Gastroesophageal sphincter (tissue), 4 donors: ENCODE data around the gene CREBBP. TPM values are rescaled to one million over a fixed set of nuclear protein-coding genes. Genes with fewer than 3 reads are reported as not detected.

Experiments
- ATAC-seq: fragments of 150-250 bp; one replicate; pipeline ENCODE4 v1.9.1; 2016; ENCODE audit warnings: mild to moderate bottlenecking, moderate library complexity
- H3K27ac ChIP-seq, 4 donors: fragments of 200-600 bp; sonication (generic) in 3 of 4; 1 replicate in 3 of 4; 2 replicates in 1 of 4; pipeline ENCODE4 v1.5.1; 2016 to 2019
- H3K27me3 ChIP-seq: fragments of 200-600 bp; sonication (generic); one replicate; pipeline ENCODE4 v1.5.1; 2019
- H3K36me3 ChIP-seq, 2 donors: fragments of 200-600 bp; sonication (generic); one replicate each; pipeline ENCODE4 v1.5.1; 2019; ENCODE audit warnings: control low read depth in 1 of 2
- H3K4me1 ChIP-seq, 3 donors: fragments of 200-600 bp; sonication (generic); 1 replicate in 2 of 3; 2 replicates in 1 of 3; pipeline ENCODE4 v1.5.1; 2016 to 2019; ENCODE audit warnings: control low read depth in 2 of 3
- H3K4me3 ChIP-seq, 2 donors: fragments of 200-600 bp; sonication (generic); one replicate each; pipeline ENCODE4 v1.5.1; 2019; ENCODE audit warnings: mild to moderate bottlenecking in 1 of 2, moderate library complexity in 1 of 2
- H3K9me3 ChIP-seq, 3 donors: fragments of 200-600 bp; sonication (generic); one replicate each; pipeline ENCODE4 v1.5.1; 2017 to 2019; ENCODE audit warnings: control low read depth in 2 of 3
- CTCF ChIP-seq, 4 experiments: fragments of 200-600 bp in 2 of 4; fragments of 450-650 bp in 2 of 4; sonication (generic) in 1 of 4; IDR thresholded peaks; one replicate each; pipeline ENCODE4 v1.5.1; 2017 to 2019; ENCODE audit warnings: antibody characterized with exemption in 4 of 4, mild to moderate bottlenecking in 2 of 4, moderate library complexity in 2 of 4
- EP300 ChIP-seq: sonication (generic); formaldehyde crosslinking; IDR thresholded peaks from one replicate; pipeline ENCODE4 v1.6.1; 2017; ENCODE audit warnings: antibody characterized with exemption, mild to moderate bottlenecking
- POLR2A ChIP-seq, 2 donors: fragments of 450-650 bp; IDR thresholded peaks; one replicate each; pipeline ENCODE4 v1.6.1; 2017; ENCODE audit warnings: antibody characterized with exemption in 2 of 2, mild to moderate bottlenecking in 2 of 2, moderate library complexity in 1 of 2
- POLR2AphosphoS5 ChIP-seq: sonication (generic); formaldehyde crosslinking; IDR thresholded peaks from one replicate; pipeline ENCODE4 v1.6.1; 2017; ENCODE audit warnings: antibody characterized with exemption
- WGBS, 2 donors: methylation state at CpG; one replicate each; pipeline ENCODE4 v1.1.5; 2018; ENCODE audit warnings: low coverage in 1 of 2; 5-methylcytosine and 5-hydroxymethylcytosine counted together
- total RNA-seq, 4 donors: library from RNA; depleted of rRNA; stranded (reverse); fragments of >200 nt; gene quantifications; one replicate each; pipeline ENCODE4 v1.1.0, GENCODE V29; 2016

Gene CREBBP
- total RNA-seq, 4 donors from 2014 or later: 45.9 to 115 (median 61.7) TPM

- Histone ChIP-seq H3K4me1 (peaks cover 33 to 86% (median 77%) of the 10 kb centered on the region in 3 donors), H3K27ac (peak overlapping the region in 2 of 4 donors; percentile 53 to 61), H3K36me3 (no peaks in the 10 kb centered on the region), H3K9me3 (no peaks in the 10 kb centered on the region), H3K27me3 (no peaks in the 10 kb centered on the region), H3K4me3 (no peak overlapping the region)
- no peak for ATAC-seq
- TF ChIP-seq EP300 (no peak), CTCF (IDR thresholded peaks at IDR 0.05) (no peak)
- 61 to 70% methylated on average over 4 to 15 of the region's 15 CpGs for WGBS, 2 donors
Observed at GRCh38 chr16:3874794-3875692, 5.5 kb downstream of the CREBBP start.

DNA sequence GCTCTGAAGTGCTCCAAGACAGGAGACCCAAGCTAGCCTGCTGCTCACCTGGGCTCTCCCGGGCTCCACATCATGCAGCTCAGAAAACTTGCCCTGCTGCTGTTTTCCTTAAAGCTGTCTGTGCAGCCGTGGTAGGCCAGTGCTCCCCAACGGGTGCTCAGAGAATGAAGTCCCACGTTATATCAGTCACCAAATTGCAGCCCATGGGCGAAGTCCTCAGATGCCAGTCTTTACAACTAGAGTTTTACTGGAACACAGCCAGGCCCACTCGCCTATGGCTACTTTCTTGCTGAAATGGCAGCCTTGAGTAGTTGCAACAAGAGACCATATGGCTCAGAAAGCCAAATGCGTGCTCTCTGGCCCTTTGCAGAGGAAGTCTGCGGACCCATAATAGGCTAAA, 6.3 kb downstream of the CREBBP start:
- Histone ChIP-seq H3K9me3 (no peaks in the 10 kb centered on the region), H3K36me3 (no peaks in the 10 kb centered on the region), H3K4me1 (peaks cover 33 to 94% (median 77%) of the 10 kb centered on the region in 3 donors), H3K4me3 (no peak overlapping the region), H3K27me3 (no peaks in the 10 kb centered on the region), H3K27ac (peak overlapping the region in 2 of 4 donors; percentile 53 to 61)
- ATAC-seq: no peak
- WGBS, 2 donors: 66 to 74% methylated on average over 2 to 5 of the region's 8 CpGs
- TF ChIP-seq POLR2AphosphoS5 (no peak), EP300 (no peak), POLR2A (IDR thresholded peaks at IDR 0.05) (no peak), CTCF (IDR thresholded peaks at IDR 0.05) (no peak)

DNA sequence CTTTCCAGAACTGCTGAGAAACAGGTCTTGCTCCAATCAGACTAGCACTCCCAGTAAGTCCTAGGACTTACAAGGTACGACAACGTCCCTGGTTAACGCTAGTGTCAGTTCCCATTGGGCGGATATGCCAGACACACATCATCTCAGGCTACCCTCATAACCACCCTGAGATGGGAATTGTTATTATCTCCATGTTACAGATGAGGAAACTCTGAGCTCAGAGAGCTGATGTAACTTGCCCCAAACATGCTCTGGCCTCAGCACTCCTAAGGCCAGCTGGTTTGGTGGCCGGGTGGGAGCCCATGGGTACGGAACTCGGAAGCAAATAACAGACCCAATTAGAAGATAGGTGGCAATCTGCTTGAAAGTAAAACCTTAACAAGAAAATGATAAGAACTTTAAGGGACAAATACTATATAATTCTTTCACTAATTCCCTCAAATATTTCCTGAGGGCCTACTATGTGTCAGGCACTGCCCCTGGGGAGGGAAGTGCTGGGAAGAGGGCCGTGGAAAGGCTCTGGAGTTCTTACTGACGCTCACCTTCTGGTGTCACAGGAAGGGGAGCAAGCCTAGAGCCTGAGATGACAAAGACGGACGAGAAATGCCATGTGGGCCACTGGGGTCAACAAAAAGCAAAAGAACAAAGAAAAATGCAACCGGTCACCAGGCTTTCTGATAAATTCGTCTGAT, 6.9 kb downstream of the CREBBP start:
- Histone ChIP-seq H3K27me3 (no peaks in the 10 kb centered on the region), H3K9me3 (no peaks in the 10 kb centered on the region), H3K4me1 (peaks cover 33 to 98% (median 82%) of the 10 kb centered on the region in 3 donors), H3K27ac (peak overlapping the region in 3 of 4 donors; percentile 38 to 61 (median 53)), H3K4me3 (no peak overlapping the region), H3K36me3 (no peaks in the 10 kb centered on the region)
- no peak for TF ChIP-seq POLR2AphosphoS5
- TF ChIP-seq EP300: no peak
- TF ChIP-seq CTCF (IDR thresholded peaks at IDR 0.05): no peak
- no peak for TF ChIP-seq POLR2A (IDR thresholded peaks at IDR 0.05)
- no peak for ATAC-seq
- WGBS, 2 donors: 63 to 66% methylated on average over 9 to 11 of the region's 13 CpGs

DNA sequence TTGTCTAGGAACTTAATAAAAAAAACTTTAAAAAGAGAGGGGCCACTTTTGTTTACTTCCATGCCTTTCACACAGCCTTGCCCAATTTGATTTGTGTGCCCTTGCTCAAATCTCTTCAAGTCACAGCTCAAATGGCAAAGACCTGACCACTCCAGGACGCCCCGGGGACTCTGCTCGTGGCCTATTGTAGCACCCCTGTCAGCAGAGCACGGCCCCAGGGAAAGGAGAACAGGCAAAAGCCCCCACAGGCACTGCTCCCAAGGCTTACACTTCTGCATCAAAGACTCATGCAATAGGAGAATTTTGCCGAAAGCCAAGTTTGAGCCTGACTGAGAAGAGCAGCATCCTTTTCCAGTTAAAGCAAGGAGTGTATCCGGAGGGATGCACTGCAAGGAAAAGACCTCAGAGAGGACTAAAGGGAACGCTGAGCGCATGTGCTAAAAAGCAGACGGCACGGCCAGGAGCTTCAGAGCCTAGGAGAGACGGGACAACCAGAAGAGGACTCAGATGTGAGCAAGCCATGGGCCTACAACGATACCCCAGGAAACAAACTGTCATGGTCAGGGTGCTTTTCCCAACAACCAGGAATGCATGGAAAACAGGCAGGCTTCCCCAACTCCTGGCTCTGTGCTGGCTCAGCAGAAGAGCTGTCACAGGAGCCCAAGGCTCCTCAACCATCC, 8.2 kb downstream of the CREBBP start:
- WGBS, 2 donors: 38 to 40% methylated on average over 1 to 5 of the region's 12 CpGs
- Histone ChIP-seq H3K4me3 (peak overlapping the region in 1 of 2 donors; percentile 17), H3K27me3 (no peaks in the 10 kb centered on the region), H3K36me3 (no peaks in the 10 kb centered on the region), H3K4me1 (peaks cover 33 to 98% (median 82%) of the 10 kb centered on the region in 3 donors), H3K9me3 (no peaks in the 10 kb centered on the region), H3K27ac (peak overlapping the region in 3 of 4 donors; percentile 46 to 61 (median 51))
- TF ChIP-seq POLR2AphosphoS5 (no peak), EP300 (no peak), POLR2A (IDR thresholded peaks at IDR 0.05) (no peak), CTCF (IDR thresholded peaks at IDR 0.05) (no peak)
- ATAC-seq: no peak
